HK-2 (cell line): Measurements from ENCODE around the gene SCAI.
A peak's percentile ranks its signal among the peaks of the same experiment; 100 is the strongest.
"Not testable (repeated sequence)": the region's sequence is repeated elsewhere in the genome, so short reads cannot be mapped to it uniquely, and the experiment has no call there.

Experiments
- DNase-seq: peaks from one replicate; pipeline ENCODE4 v3.0.0-alpha.2; 2018; ENCODE audit not compliant: unreplicated experiment

The SCAI gene

GRCh38 chr9:124947727-124948391, 195.5 kb downstream of the SCAI start:
- DNase-seq: no peak

- DNase-seq: no peak
Observed at GRCh38 chr9:124946167-124946566, 197.2 kb downstream of the SCAI start.

- peak; percentile 59 for DNase-seq
Observed at GRCh38 chr9:124941679-124942561, 201.4 kb downstream of the SCAI start.

GRCh38 chr9:124940894-124941678, 202.2 kb downstream of the SCAI start, which contains the start of gene GOLGA1:
Gene GOLGA1 (minus strand): TSS chr9:124941083. CDS start chr9:124938711, 2,372 bp downstream.
- peak; percentile 98 for DNase-seq

- no peak for DNase-seq
Observed at GRCh38 chr9:124940521-124940893, 202.8 kb downstream of the SCAI start.

GRCh38 chr9:124939944-124940343, 203.4 kb downstream of the SCAI start:
- DNase-seq: no peak

GRCh38 chr9:124934290-124934689, 209.0 kb downstream of the SCAI start:
- no peak for DNase-seq

- no peak for DNase-seq
Observed at GRCh38 chr9:124932333-124932732, 211.0 kb downstream of the SCAI start.

- DNase-seq: no peak
Observed at GRCh38 chr9:124929464-124929863, 213.9 kb downstream of the SCAI start.

- no peak for DNase-seq
Observed at GRCh38 chr9:124928116-124928515, 215.2 kb downstream of the SCAI start.

- DNase-seq: not testable (repeated sequence)
Observed at GRCh38 chr9:124920394-124920793, 222.9 kb downstream of the SCAI start.

GRCh38 chr9:124914753-124915405, 228.4 kb downstream of the SCAI start:
- DNase-seq: no peak

- no peak for DNase-seq
Observed at GRCh38 chr9:124913378-124913777, 229.9 kb downstream of the SCAI start.

- no peak for DNase-seq
Observed at GRCh38 chr9:124911766-124912165, 231.6 kb downstream of the SCAI start.

GRCh38 chr9:124908098-124908497, 235.2 kb downstream of the SCAI start:
- DNase-seq: no peak

GRCh38 chr9:124906966-124907365, 236.4 kb downstream of the SCAI start:
- DNase-seq: no peak

- DNase-seq: no peak
Observed at GRCh38 chr9:124899845-124900244, 243.5 kb downstream of the SCAI start.

- DNase-seq: no peak
Observed at GRCh38 chr9:124897570-124898460, 245.5 kb downstream of the SCAI start.

GRCh38 chr9:124894741-124895170, 248.6 kb downstream of the SCAI start:
- no peak for DNase-seq

GRCh38 chr9:124894035-124894740, 249.1 kb downstream of the SCAI start:
- no peak for DNase-seq
